NCI-H345 treated with DMSO at 0.1 percent for 48 hours (cell line): ENCODE results near the gene BTBD16.

ENCODE experiments used
- DNase-seq: peaks from one replicate; lab custom pipeline; 2025; ENCODE audit not compliant: unreplicated experiment; lab: John Stamatoyannopoulos, UW

BTBD16 gene

DNA sequence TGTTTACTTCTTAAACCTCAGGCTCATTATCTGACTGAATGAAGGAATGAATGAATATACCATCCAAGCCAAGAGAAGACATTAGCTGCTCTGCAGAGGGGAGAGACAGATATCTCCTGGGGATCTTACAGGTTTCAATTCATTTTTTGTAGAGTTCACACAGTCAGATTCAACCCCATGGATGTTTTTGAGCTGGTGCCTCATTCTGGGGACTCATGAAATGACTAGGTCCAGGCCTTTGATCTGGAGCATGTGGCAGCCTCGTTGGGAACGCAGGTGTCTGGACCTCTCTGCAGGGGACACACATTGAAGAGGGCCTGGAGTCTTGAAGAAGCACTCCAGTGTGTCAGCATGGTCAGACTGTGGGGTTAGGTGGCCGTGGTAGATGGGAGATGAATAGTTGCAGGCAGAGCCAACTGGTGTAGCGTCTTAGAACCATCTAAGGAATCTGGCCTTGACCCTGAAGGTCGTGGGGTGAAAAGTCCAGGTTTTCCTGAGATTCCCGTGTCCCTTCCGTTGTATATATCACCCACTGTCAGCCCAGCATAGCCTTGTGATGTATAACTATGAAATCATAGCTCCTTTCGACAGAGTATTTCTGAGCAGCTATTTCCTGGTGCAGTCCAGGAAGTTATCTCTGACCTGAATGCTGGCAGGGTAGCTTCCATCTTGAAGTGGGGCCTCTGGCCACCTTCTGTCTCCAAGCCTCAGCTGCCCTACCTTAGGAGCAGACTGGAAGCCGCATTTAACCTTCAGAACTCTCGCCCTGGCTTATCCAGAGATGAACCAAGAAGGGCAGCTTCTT lies 22.3 kb downstream of the BTBD16 start:
- DNase-seq = no peak

DNA sequence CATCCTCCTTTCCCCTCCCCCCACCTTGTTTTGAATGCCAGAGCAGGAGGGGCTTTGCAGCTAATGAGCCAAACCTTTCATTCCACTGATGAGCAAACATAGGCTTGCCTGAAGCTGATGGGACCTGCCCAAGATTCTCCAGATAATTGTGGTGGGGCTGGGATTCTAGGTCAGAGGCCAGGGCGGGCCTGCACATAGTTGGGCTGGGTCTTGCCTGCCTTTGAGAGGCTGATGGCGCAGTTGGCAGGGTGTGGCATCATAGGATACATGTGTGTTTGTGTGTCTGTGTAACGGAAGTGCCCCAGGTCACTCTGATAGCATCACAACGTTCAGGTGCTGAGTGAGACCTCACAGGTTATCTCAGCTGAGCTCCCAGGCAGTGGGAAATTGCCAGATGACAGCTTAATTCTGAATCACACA lies 22.9 kb downstream of the BTBD16 start:
- DNase-seq = no peak

DNA sequence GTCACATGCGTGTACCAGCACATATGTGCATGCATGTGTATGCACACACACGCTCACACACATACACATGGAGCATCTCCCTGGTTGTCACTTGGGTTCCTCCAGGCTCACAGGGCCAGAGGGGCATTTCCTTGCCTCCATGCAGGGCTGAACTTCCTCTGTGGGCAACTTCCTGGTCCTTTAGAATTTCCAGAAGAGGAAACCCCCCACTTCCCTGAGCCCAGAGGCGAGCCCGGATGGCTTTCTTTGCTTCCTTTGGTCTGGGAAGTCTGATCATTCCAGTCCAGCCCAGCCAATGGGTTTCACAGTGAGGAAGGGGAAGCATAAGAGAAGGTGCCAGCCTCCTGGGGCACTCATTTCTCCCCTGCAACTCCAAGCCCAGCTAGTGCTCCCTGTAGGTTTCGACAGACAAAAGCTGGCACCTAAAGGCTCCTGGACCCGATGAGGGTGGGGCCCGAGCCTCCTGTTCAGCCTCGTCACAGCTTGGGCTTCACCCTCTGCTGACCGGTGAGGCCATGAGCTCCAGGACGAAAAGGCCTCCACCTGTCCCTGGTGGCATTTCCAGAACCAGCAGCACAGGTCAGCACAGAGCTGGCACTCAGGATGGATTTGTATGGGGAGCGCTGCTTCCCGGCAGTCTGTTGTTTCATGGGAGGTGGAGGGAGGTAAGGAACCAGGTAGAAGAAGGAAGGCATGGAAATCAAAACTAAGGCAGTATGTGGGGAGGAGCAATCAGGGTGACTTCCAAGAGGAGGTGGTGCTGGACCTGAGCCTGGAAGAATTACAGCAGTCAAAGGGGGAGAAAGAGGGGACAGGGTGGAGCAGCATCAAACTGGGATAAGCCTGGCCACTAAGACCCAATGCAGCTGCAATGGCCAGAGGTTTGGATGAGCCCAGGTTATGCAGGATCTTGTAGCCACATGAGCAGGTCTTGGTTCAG lies 23.7 kb downstream of the BTBD16 start:
- DNase-seq = no peak

DNA sequence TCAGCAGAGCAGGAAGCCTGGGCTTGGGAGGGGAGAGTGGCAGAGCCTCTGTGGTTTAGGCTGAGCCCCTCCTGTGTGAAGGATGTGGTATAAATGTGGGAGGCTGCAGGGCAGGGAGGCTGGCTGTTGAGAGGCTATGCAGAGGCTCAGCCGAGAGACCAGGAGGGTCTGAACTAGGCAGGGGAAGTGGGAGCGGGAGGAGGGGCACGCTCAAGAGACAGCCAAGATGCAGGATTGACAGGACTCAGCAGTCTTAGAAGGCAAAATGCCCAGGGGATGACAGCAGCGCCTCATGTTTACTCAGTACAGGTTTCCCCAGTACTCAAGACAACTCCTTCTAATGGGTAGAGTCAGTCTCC lies 24.3 kb downstream of the BTBD16 start:
- DNase-seq = no peak

DNA sequence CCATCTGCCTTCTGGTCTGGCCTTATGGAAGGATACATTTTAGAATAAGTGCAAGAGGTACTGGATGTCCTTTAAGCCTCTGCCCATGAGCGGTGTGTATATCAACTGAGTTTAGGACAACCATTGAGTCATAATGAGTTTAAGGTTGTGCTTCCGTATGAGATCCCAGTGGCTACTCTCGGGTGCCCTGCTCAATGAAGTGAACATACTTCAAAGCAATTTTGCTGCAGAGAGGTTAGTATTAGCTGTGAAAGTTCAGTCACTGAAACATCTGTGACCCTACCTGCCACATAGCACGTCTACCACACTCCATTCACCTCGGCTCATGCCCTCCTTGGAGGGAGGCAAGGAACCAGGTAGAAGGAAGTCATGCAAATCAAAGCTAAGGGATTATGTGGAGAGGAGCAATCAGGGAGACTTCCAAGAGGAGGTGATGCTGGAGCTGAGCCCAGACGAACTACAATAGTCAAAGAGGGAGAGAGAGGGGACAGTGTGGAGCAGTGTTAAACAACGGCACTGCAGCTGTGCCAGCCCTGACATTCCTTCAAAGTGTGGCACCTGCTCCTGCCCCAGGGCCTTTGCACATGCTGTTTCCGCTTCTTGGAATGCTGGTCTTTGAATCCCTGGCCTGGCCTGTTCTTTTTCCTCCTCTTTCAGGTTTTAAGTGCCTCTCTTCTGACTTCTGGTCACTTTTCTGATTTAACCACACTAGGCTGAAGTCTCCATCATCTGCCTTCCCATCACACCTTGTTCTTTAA lies 25.4 kb downstream of the BTBD16 start:
- no peak for DNase-seq

DNA sequence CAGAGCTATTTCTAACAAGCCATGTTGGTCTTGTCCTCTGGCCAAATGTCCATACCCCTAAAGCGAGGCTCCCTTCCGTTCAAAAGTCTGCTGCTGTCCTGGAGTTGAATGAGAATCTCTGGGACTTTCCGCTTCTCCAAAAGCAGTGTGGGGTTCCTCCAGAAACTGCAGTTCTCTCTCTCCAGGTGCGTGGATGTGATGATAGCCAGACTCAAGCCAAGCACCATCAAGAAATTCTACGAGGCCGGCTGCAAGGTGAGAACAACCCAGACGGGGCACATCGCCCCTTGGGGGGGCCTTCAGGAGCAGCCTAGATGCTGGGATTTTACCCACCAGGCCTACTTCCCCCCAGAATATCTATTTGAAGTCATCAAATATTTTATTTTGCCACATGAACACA lies 26.5 kb downstream of the BTBD16 start:
- no peak for DNase-seq

DNA sequence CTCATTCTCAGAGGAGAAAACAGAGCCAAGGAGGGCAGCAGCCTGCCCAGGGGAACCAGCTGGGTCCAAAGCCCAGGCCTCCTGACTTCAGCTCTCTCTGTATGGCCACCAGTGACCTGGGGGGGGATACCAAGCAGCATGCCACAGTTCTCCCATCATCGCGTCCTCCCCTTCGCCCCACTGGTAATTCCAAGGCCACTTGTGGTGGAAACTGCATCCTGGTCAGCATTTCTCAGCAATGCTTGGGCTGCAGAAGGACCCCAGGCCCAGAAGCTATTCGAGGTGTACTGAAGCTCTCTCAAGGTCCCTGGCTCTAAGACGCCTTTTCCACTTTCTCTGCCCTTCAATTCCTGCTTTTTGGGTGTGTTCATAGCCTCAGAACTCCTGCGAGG lies 27.1 kb downstream of the BTBD16 start:
- no peak for DNase-seq

DNA sequence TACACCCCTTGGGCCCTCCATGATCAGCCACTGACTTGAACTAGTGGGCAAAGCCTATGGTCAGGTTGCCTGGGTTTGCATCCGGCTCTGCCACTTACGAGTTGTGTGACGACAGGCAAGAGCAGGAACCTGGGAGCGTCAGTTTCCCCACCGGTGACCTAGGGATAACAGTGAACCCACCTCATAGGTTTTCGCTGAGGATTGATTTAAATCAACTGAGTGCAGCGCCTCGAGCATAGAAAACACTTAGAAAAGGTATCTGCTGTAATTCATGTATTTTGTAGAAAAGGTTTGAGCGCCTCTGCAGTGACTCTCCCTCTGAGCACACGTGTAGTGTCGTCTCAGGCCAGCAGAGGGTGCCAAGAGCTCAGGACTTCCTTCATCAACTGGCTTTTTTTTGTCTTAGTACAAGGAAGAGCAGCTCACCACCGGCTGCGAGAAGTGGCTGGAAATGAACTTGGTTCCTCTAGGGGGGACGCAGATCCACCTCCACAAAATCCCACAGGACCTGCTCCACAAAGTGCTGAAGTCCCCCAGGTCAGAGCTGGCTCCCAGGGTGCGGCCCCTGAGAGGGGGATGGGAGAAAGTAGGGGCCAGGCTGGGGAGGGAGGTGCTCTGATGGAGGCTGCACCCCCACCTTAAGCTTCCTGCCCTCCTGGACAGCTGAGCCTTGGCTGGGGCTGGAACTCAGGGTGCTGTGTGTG lies 27.7 kb downstream of the BTBD16 start:
- DNase-seq = peak; percentile 27

DNA sequence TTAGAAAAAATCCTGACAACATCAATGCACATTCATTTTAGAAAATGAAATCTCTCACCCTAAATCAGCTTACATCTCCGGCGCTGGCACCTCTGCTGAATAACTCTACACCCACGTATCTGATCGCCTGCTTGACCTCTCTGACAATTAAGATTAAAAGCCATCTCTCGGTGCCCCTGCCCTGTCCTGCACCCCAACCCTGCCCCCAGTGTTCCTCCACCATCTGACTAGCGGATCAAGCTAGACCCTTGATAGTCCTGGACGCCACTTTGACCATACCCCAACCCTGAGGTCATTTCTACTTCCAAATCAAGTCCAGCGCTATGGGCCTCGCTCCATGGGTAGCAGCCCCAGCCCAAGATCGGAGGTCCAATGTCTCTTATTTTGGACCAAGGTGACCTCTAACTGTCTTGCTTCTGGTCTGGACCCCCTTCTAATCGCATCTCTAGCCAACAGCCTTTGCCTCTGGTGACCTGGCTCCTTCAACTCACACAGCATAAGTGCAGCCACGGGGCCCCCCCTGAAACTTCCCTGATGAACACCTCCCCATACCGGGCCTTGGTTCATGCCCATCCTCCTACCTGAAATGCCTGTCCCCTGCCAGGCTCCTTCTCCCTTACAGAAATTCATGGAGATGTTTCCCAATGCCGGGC lies 28.5 kb downstream of the BTBD16 start:
- no peak for DNase-seq

DNA sequence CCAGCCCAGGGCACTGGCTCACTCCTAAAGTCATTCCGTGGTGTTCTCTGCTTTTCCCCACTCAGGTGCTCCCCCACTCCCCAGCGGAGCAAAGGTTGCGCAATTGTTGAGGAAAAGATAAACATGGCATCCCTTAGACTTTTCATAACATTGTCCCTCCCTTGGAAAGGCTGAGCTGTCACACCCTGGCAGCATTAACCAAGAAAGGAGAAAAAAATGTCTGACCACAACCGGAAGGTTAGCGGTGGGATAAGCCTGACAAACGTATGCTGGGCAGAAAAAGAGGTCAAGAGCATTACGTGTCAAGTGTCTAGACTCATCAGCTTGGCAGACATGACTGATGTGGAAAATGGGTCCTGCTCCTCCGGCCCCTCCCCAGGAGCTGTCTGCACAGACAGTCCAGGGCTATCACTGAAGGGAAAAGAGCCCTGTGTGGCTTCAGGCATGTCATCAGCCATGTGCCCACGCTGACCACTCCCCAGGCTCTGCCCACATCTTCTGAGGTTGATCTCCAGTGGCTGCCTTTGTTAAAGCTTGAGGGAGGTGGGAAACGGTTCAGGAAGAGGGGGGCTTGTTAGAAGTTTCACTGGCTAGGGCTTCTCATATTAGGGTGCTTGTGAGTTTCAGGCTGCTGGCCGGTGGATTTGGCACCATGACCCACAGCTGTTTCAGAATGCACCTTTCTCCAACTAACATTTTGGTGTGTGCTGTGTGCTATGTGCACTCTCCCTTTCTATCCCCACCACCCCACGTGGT lies 30.1 kb downstream of the BTBD16 start:
- no peak for DNase-seq

DNA sequence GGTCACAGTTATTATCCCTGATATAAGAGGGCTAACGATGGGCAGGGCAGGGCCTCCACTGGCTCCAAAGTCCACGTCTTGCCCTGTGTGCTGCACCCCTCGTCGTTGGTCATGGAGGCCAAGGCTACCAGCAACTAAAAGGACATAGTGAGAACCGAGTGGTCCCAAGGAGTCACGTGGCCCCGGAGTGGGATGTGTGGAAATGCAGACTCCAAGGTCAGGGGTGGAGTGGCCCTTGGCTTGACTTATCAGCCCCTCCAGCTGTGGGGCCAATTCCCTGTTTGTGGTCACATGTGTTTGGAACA lies 30.7 kb downstream of the BTBD16 start:
- DNase-seq = no peak

DNA sequence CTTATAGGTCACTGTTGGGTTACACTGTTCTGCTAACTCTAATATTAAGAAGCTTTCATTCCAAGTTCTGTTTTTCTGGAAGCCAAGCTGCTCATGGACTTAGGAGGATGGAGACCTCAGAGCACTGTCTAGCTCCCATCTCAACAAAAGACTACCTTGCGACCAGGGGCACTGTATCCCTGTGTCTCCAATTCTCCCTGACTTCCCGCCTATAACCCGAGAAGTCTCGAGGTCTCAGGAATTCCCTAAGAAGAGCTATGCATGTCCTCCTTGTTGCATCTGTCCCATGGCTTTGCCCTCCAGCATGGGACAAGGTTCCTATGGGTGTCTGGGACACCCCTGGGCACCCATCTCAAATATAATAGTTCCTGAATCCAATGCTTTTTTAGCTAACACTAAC lies 31.2 kb downstream of the BTBD16 start:
- no peak for DNase-seq

DNA sequence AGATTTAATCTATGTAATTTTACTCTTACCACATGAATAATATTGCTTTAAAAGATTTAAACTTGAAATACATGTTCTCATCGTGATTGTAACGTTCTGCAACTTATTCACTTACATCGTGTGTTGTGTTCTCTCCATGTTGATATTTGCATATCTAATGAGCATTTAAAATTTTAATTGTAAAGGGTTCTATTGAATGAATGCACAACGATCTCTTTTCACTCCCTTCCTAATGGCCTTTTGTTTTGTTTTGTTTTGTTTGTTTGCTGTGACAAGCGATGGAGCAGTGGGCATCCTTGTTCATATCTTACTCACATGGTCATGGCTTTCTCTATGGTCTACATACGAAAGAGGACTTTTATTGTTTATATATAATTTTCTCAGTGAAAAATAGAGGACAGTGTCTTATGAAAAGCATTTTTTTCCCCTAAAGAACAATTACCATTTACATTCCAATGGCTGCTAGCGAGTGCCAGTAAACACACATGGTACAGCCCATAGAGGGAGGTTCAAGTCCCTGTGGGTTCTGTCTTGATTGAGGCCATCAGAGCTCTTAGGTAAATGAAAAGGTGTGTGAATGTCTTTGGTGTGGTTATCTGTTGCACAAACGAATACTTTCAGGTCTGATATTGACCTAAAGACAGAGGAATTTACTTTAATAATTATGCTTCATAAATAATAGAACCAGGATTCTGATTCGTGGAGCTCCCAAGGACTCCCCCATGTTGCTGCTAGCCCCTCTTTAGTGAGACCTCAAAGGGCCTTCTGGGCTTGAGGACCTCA lies 32.4 kb downstream of the BTBD16 start:
- no peak for DNase-seq

DNA sequence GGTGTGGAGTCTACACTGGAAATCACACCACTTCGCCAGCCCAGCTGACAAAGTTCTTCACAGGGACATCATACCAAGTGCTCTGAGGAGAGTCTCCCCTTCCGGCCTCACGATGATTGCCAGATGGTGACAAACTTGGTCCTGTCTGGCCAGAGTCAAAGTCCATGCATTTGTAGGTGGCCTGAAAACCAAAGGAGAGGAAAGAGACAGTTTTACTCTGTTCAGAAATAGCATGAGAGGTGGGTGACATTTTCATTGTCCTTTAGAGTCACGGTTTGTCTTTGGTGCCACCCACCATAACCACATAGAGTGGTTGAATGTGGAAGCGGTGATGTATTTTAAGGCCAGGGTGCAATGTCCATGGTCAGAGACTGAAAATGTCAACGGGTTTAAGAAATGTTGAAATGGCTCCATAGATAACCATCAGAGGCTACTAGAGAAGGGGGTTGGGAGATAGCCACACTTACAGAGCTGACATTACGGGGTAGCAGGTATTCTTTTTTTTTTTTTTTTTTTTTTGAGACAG lies 33.0 kb downstream of the BTBD16 start:
- no peak for DNase-seq

DNA sequence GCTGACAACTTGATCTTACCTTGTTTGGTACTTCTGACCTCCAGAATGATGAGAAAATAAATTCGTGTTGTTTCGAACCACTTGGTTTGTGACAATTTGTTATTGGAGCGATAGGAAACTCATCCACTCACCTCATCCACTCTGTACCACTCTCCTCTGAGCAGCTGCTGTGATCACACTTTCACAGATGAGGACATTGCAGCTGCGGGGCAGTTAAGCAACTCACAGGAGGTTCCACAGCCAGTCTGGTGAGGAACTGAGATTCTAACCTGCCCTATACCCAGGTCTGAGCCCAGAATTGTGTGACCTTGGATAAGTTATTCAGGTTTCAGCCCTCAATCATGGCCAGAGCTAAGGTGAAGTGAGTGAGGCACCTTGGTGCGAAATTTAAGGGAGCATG lies 35.2 kb downstream of the BTBD16 start:
- no peak for DNase-seq

DNA sequence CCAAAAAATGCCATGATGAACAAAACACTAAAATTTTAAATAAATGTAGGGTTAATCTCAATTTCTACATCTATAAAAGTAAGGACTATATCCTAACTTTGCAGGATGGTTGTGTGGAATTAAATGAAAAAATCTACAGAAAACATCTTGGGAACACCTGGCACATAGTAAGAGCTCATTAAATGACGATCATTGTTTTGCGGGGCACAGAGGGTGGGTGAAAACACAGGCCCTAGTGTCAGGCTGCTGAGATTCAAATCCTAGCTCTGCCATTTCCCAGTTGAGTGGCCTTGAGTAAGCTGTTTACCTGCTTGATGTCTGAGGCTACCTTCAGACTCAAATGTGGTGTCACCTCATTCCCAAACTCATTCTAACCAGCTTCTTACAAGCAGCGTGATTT lies 35.6 kb downstream of the BTBD16 start:
- no peak for DNase-seq

DNA sequence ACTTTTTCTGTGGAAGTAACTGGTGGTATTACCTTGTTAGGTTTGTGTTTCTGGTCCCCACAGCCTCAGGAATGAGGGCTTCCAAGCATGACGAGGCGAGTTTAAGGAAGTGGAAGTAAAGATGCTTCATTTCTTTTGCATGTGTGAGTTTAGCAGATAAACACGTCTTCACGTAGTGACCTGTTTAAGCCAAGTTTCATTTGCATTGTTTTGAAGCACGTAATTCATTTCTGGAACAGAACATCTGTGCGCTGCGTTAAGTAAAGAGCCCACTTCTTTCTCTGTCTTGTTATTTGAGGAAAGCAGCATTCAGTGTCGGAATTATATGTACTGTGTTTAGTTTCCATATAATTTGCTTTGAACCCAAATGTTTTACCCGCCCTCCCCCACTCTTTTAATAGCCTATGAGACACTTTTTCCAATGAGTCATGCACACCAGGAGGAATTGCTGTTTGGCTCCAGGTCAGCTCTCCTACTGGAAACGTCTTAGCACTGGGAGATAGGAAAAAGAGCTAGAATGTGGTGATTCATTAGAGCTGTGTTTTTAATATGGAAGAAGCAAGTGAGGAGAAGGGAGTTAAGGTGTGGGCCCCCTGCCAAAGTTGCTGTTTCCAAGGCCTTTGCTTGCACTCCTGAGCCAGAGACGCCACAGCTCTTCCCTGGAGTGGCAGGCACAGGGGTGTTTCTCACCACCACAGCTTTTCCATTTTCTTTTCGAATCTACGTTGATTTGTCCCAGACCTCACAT lies 36.7 kb downstream of the BTBD16 start:
- no peak for DNase-seq
